IMR-90 (cell line): ENCODE measurements around the gene MGAT5B.

Experiments
- BHLHE40 ChIP-seq: fragments of 150-350 bp; IDR thresholded peaks from 2 replicates; pipeline ENCODE4 v1.6.1; 2016; ENCODE audit warnings: mild to moderate bottlenecking, low read depth, low read length
- MAFK ChIP-seq: IDR thresholded peaks from 2 replicates; pipeline ENCODE4 v1.6.1; 2012; ENCODE audit warnings: low read depth, low read length, improper control_type of control experiment
- POLR2A ChIP-seq: IDR thresholded peaks from 2 replicates; pipeline ENCODE4 v1.6.1; 2012; ENCODE audit warnings: mild to moderate bottlenecking, low read depth, low read length
- RAD21 ChIP-seq: IDR thresholded peaks from 2 replicates; pipeline ENCODE4 v1.6.1; 2012; ENCODE audit warnings: low read length, improper control_type of control experiment
- RFX5 ChIP-seq: IDR thresholded peaks from 2 replicates; pipeline ENCODE4 v1.8.0; 2012; ENCODE audit warnings: low read depth, mild to moderate bottlenecking, low read length, moderate library complexity
- USF2 ChIP-seq: fragments of 150-350 bp; IDR thresholded peaks from 2 replicates; pipeline ENCODE4 v1.6.1; 2017; ENCODE audit warnings: mild to moderate bottlenecking, antibody characterized with exemption, low read length, low read depth
- TF ChIP-seq, protein P1 (sequence below): conservative IDR thresholded peaks from 2 replicates; pipeline ENCODE4 v1.5.1; 2012; ENCODE audit warnings: mild to moderate bottlenecking, low read depth, low read length, improper control_type of control experiment

- no peak for TF ChIP-seq RAD21
- TF ChIP-seq, protein P1, sequence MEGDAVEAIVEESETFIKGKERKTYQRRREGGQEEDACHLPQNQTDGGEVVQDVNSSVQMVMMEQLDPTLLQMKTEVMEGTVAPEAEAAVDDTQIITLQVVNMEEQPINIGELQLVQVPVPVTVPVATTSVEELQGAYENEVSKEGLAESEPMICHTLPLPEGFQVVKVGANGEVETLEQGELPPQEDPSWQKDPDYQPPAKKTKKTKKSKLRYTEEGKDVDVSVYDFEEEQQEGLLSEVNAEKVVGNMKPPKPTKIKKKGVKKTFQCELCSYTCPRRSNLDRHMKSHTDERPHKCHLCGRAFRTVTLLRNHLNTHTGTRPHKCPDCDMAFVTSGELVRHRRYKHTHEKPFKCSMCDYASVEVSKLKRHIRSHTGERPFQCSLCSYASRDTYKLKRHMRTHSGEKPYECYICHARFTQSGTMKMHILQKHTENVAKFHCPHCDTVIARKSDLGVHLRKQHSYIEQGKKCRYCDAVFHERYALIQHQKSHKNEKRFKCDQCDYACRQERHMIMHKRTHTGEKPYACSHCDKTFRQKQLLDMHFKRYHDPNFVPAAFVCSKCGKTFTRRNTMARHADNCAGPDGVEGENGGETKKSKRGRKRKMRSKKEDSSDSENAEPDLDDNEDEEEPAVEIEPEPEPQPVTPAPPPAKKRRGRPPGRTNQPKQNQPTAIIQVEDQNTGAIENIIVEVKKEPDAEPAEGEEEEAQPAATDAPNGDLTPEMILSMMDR, result no peak
- no peak for TF ChIP-seq MAFK
- TF ChIP-seq RFX5, result no peak
- TF ChIP-seq POLR2A, result no peak
- TF ChIP-seq USF2, result no peak
- TF ChIP-seq BHLHE40, result no peak
Measured at GRCh38 chr17:76982408-76983074, 114.3 kb downstream of the MGAT5B start.
